HG03064 (cell line): ENCODE measurements around the gene FSTL3.
A peak's percentile ranks its signal among the peaks of the same experiment; 100 is the strongest.
"Not testable (repeated sequence)": the region's sequence is repeated elsewhere in the genome, so short reads cannot be mapped to it uniquely, and the experiment has no call there.

Experiments
- ATAC-seq: cut with Tn5 transposase; IDR thresholded peaks from one replicate; pipeline ENCODE4 v1.9.1; 2021; ENCODE audit warnings: low read depth; ENCODE audit not compliant: unreplicated experiment

FSTL3 gene

DNA sequence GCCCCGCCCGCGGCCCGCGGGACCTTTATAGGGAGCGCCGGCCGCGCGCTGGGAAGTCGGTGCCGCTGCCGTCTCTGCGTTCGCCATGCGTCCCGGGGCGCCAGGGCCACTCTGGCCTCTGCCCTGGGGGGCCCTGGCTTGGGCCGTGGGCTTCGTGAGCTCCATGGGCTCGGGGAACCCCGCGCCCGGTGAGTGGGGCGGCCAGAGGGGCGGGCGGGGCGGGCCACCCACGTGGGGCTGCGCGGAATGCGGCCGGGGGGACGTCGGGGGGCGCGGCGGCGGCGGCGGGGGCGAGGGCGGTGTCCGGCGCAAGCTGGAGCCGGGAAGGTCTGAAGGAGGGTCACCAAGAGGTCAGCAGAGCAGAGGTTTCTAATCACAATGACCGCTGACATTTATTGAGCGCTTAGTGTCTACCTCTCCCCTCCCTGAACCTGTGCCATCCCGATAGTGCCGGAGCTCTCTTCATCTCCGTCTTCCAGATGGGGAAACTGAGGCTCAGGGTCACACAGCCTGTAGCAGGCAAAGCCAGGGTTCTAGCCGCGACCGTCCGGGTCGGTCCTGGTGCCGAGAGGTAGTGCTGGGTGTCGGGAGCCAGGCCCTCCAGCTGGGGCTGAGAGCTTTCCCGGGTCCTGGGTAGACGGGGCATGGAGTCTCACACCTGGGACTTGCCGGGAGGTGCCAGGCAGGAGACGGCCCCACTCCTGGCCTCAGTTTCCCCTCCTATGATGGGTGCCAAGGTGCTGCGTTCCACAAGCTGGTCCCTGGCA, at the start of gene FSTL3:
FSTL3 (plus strand) TSS at position 54 of the 767 bp plus-strand sequence; CDS start at position 86, 32 bp downstream.
- no peak for ATAC-seq

DNA sequence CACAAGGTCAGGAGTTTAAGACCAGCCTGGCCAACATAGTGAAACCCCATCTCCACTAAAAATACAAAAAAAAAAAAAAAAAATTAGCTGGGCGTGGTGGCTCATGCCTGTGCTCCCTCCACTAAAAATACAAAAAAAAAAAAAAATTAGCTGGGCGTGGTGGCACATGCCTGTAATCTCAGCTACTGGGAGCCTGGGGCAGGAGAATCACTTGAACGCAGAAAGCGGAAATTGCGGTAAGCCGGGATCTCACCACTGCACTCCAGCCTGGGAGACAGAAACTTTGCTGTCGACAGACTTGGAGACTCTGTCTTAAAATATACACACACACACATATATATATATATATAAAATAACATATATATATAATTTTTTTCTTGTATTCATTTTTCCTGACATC, 49.6 kb upstream of the FSTL3 start:
- ATAC-seq, result not testable (repeated sequence)

DNA sequence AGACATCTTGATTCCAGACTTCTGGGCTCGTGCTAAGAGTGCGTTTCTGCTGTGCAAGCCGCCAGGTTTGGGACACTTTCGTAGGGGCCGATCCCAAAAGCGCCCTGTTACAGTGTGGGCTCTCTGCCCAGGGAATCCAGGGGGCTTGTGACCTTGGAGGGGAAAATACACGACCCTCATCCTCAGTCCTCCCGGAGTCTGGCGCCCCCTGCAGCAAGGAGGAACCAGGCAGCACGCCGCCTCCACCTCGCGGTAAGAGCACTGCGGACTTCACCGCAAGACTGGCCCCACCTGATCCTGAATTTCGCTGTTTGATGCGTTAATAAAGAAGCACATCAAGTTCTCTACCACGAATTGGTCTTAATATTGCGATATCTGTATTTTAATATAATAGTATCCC, 48.0 kb upstream of the FSTL3 start:
- ATAC-seq, result no peak

DNA sequence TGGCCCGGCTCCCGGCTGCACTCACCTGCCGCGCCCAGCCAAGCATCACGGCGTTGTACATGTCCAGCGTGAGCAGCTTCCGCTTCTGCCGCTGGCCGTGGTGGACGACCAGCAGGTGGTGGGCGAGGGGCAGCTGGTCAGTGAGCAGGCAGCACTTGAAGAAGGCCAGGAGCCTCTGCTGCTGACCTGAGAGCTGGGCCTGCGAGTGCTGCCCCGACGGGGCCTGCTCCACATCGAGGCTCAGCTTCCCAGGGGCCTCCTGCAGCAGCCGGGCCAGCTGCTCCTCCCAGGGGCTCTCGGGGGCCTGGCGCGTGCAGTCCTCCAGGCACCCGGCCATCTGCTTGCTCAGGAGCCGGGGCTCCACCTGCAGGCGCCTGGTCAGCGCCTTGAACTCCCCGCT, 46.7 kb upstream of the FSTL3 start:
- ATAC-seq, result not testable (repeated sequence)

DNA sequence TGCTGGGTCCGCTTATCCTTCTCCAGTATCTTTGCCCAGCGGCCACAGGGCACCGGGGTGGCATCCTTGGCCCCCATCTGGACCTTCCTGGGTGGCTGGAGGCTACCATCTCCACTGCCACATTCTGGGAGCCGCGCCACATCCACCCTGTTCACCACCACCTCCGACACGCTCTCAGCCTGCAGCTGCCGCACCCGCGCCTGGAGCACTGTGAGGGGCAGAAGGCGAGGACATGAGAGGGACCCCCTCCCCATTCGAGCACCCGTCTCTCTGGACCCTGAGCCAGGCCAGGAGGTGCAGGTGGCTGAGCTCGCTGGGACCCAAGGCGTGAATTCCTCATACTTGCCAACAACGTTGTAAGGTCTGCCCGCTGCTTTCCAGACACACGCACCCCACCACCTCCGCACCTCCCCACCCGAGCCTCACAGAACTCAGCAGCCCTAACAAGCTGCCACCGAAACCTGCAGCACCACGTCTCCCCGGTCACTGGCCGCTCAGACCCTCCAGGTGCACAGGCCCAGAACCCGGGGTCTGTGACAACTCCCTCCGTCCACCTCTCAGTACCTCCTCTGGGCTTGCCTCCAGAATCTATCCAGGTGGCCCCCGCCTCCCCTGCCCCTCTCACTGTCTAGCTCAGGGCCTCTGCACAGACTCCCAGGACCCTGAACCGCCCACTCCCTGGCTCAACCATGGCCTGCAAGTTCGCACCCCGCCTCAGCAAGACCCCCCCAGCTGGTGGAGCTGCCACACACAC, 46.1 kb upstream of the FSTL3 start:
- no peak for ATAC-seq

DNA sequence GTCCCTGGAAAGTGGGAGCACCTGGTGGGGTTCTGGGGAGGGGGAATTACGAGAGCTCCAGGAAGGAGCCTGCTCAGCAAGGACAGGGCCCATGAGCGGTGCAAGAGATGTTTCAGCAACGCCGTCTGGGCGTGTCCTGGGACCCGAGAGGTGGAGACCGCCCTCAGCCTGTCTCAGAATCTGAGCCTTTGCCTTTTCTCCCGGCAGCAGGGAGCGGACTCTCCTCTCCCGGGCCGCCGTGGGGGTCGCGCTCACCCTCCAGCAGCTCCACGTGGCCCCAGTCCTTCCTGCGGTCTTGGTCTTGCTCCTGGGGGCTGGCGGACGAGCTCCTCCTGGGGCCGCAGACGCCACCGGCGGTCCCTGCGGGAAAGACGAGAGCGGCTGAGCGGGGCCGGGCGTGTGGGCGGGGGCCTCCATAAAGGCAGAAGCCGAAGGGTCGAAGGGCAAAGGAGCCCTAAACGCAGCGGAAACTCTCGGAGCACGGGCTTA, 43.6 kb upstream of the FSTL3 start:
- ATAC-seq, result no peak

DNA sequence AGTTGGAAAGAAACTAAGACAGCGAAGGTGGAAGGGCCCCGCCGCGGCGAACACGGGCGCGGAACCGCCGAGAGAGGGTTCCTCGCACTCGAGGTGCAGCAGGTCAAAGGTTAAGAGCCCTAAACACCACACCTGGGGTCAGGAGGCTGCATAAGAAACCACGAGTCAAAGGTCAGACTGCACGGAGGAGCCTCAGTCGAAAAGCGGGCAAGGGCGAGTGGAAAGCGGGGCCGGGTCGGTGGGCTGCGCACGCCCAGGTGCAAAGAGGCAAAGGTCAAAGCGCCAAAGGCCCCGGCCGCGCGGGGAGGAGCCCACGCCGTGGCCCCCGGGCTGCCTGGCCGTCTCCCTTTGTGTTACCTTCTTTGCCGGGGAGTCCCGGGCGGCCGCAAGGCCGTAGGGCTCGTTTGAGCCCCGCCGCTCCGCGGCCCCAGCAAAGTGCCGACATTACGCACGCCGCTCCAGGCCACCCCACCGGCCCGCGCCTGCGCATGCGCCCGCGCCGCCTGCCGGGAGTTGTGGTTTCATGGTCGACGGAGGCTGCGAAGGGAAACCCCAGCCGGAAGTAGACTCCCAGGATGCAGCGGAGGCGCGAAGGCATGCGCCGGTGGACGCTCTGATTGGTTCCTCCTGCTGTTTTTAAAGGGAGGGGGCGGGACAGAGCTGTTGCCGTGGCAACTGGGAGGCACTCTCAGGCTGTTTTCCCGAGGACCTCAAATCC, 43.0 kb upstream of the FSTL3 start, which contains the start of gene POLRMT:
POLRMT (minus strand) TSS at position 470 of the 718 bp plus-strand sequence; CDS start at position 445, 25 bp downstream.
- ATAC-seq, result peak; percentile 66

DNA sequence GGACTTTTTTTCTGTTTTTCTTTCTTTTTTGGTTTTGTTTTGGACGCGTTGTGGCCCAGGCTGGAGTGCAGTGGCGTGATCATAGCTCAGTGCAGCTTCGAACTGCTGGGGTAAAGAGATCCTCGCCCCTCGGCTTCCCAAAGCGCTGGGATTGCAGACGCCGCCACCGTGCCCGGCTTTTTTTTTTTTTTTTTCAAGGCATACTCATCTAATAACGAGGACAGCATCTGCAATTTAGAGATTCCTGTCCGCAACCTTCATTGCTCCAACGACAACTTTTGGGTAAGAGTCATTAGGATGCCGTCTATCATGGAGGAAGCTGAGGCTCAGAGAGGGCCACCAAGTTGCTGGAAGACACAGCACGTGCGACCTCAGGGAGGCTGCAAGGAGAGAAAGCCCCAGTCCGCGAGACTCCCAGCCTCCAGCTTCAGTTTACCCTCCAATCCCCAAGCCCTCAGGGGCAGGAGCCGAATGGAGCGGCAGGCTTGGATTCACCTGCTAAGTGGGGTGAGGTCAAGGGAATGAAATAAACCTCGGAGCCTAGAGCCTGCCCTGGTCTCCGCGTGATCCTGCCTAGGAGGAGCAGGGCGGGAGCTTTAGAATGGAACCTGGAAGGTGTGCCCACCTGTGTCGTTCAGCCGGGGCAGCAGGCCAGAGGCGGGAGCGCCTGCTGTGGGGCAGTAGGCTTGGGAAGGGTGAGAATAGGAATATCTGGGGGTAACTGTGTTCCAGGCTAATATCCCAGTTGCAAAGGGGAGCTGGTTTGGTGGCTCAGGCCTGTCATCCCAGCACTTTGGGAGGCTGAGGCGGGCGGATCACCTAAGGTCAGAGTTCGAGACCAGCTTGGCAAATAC, 42.2 kb upstream of the FSTL3 start:
- no peak for ATAC-seq

DNA sequence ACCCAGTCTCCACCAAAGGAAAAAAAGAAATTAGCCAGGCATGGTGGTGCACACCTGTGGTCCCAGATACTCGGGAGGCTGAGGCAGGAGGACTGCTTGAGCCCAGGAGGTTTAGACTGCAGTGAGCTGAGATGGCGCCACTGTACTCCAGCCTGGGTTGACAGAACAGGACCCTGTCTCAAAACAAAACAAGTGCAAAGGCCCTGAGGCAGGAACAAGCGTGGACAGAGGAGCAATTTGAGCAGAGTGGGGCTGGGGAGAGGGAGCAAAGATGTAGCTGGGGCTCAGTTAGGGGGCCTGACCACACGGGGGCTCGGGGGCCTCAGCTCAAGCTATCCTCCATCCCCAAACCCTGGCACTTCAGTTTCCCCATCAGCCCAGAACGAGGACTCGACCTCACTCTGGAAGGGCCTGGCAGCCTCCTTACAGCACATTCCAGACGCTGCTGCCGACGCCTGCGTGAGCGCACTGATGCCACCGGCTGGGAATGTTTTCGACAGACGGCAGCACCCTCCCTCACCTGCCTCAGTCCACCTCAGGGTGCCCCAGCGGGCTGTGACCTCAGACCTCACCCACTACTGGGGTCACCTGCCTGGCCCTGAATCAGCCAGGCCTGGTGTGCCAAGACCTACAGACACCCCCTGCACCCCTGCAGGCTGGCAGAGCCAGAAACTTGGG, 41.1 kb upstream of the FSTL3 start:
- no peak for ATAC-seq

DNA sequence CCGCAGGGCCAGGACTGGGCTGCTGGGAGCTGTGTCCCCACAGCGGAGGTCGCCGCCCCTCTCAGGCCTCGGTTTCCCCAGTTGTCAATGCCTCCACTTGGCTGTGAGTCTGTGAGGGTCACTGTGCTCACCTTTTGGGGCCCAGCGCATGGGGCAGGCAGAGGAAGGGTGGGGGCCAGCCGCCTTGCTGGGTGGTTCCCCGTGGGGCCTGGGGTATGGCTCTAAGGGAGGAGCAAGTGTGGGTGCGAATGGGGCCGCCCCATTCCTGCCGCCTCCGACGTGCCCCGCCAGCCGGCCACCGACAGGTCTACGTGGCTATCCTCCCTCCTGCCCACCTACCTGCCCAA, 37.3 kb upstream of the FSTL3 start:
- ATAC-seq, result no peak

DNA sequence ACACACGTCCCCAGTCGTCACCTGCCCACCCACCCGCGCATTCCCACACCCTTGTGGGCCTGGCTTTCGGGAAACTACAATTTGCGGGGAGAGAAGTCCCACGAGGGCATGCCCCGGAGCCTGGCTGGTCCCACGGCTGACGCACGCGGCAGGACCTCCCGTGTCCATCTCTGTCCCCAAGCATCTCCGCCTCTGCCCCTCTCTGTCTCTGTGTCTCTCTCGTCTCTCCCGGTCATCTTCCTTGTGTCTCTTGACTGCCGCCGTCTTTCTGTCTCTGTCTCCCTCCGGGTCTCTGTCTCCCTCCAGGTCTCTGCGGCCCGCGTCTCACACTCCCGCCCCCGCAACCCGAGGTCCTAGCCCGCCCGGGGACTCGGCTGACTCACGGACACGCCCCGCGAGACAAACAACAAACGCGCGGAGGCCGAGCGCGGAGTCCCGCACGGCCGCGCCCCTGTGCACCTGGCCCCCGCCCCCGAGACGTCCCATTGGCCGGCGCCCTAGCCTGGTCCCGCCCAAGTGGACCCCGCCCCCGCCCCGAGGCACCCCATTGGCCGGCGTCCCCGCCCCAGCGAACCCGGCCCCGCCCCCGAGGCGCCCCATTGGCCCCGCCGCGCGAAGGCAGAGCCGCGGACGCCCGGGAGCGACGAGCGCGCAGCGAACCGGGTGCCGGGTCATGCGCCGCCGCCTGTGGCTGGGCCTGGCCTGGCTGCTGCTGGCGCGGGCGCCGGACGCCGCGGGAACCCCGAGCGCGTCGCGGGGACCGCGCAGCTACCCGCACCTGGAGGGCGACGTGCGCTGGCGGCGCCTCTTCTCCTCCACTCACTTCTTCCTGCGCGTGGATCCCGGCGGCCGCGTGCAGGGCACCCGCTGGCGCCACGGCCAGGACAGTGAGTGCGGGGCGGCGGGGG, 36.7 kb upstream of the FSTL3 start, which contains the start of gene FGF22:
FGF22 (plus strand) TSS at position 627 of the 908 bp plus-strand sequence; CDS start at position 674, 47 bp downstream.
- ATAC-seq, result no peak

DNA sequence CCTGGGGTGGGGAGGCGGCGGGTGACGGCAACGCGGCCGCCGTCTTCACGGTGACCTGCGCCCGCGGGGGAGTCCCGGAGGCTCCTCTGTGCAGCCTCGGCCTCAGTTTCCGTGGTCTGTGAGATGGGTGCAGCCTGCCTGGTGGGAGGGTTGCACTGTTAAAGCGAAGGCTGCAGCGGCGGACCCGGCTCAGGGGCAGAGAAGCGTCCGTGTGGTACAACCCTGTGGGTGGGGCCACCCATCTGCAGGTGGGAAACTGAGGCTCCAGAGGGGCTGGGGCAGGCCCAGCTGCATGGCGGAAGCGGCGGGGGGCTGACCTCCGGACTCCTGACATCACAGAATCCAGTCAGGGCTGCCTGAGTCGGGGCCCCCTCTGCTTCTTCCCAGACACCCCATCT, 36.0 kb upstream of the FSTL3 start:
- no peak for ATAC-seq

DNA sequence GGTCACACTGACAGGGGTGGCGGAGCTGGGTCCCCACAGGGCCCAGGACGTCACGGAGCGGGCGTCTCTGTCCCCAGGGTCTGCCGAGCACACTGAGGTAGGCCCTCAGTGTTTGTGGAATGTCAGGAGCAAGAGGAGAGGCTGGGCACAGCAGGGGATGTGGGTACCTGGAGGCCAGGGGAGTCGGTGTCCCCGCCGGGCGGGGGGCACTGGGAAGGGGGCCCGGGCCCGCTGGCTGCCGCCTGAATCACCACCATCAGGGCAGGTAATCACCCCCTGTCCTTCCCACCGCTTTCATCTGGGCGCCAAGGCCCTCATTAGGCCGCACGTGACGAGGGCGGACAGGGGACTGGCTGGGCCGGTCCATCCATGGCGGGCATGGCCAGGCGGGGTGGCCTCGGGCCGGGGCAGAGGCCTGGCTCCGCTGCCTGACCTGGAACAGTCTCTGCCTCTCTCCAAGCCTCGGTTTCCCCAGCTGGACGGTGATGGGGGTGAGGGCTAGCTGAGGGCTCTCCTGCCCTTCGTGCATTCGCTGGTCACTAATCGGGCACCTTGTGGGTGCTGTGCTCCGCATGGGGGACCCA, 35.5 kb upstream of the FSTL3 start:
- no peak for ATAC-seq

DNA sequence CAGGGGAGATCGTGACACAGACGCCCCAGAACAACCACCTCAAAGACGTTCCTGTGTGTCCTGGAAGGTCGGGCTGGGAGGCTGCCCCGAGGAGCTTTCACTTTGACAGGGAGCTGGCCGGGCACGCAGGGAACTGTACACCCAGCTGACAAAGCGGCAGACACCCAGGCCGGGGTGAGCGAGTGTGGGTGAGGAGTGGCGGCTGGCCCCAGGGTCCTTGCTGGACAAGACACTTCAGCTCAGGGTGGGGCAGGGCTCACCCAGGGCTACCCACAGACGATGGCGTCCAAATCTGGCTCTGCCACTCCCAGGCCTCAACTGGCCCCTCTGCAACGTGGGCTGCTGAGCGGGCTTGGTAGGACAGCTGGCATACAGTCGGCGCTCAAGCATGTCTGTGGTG, 34.5 kb upstream of the FSTL3 start:
- ATAC-seq, result no peak

DNA sequence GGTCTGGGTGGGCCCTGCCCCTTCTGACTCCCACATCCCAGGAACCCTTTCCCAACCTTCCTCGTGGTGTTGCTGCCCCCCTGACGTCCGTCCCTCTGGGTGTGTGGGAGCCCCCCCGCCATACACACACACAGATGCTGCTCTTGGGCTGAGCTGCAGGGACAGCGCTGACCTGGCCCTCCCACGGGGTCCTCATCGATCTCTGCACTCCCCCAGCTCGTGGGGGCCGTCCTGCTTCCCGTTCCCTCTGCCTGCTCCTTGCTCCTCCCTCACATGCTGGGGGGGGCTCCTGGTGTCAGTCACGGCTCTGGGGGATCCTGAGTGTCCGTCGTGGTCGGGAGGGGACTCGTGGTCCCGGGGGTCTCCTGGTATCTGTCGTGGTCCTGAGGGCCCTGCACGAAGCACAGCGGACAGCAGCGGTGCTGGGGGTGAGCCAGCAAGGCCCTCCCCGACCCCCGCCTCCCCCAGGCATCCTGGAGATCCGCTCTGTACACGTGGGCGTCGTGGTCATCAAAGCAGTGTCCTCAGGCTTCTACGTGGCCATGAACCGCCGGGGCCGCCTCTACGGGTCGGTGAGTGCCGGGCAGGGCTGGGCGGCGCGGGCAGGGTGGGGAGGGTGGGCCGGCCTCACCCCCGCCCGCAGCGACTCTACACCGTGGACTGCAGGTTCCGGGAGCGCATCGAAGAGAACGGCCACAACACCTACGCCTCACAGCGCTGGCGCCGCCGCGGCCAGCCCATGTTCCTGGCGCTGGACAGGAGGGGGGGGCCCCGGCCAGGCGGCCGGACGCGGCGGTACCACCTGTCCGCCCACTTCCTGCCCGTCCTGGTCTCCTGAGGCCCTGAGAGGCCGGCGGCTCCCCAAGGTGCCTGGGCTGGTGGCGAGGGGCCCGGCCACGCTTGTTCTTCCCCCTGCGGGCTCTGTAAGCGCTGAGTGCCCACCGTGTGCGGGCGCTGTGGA, 33.1 kb upstream of the FSTL3 start:
- ATAC-seq, result no peak

DNA sequence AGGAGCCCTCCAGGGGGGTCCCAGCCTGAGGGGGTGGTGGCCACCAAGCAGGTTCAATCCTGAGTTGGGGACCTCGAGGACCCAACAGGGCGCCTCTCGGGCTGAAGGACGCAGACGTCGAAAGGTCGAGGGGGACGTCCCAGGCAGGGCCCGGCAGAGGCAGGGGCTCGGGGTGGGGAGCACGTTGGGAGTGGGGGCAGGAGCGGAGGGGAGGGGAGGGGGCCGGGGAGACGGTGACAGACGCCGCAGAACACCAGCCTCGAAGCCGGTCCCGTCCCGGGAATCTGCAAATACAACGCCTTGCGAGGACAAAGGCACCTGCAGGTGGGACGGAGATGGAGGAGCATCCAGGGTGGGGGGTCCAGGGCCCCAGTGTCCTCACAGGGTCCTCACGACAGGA, 32.5 kb upstream of the FSTL3 start:
- no peak for ATAC-seq

DNA sequence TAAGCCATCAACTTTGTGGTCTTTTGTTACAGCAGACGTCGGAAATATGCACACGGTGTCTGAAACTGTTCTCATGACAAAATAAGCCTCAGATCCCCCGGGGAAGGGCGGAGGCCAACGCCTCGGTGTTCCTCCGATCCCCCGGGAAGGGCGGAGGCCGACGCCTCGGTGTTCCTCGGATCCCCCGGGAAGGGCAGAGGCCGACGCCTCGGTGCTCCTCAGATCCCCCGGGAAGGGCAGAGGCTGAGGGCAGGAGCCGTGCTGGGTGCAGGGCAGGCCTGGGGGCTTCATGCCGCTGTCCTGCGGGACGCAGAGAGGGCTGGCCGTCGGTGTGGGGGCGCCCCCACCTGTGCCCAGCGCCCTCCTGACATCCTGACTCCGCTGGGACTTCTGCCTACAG, 31.8 kb upstream of the FSTL3 start:
- no peak for ATAC-seq
